Upper lobe of left lung (tissue), 6 donors: ENCODE results near the gene CBLB. TPM values are rescaled to one million over a fixed set of nuclear protein-coding genes. Genes with fewer than 3 reads are reported as not detected.

Source experiments
- ATAC-seq, 2 donors: fragments of 200-7000 bp; cut with Tn5 transposase; one replicate each; pipeline ENCODE4 v1.9.1; 2022; ENCODE audit warnings: mild to moderate bottlenecking in 2 of 2, moderate library complexity in 2 of 2; ENCODE audit not compliant: low FRiP score in 2 of 2
- DNase-seq, 2 donors: peaks; one replicate each; pipeline ENCODE4 v3.0.0-alpha.2; 2019 to 2020
- H3K27ac ChIP-seq, 4 donors: fragments of 200-600 bp; sonication (generic); one replicate each; pipeline ENCODE4 v1.5.1; 2016 to 2019
- H3K27me3 ChIP-seq, 4 donors: fragments of 200-600 bp; sonication (generic); one replicate each; pipeline ENCODE4 v1.5.1; 2017 to 2019
- H3K36me3 ChIP-seq, 4 donors: fragments of 200-600 bp; sonication (generic); one replicate each; pipeline ENCODE4 v1.5.1; 2016 to 2019
- H3K4me1 ChIP-seq, 4 donors: fragments of 200-600 bp; sonication (generic); one replicate each; pipeline ENCODE4 v1.5.1; 2018 to 2019
- H3K4me3 ChIP-seq, 4 donors: fragments of 200-600 bp; sonication (generic); one replicate each; pipeline ENCODE4 v1.5.1; 2017 to 2019; ENCODE audit warnings: mild to moderate bottlenecking in 2 of 4, moderate library complexity in 1 of 4
- H3K9me3 ChIP-seq, 4 donors: fragments of 200-600 bp; sonication (generic); one replicate each; pipeline ENCODE4 v1.5.1; 2018 to 2019
- EP300 ChIP-seq, 4 donors: sonication (generic); formaldehyde crosslinking; IDR thresholded peaks; one replicate each; pipeline ENCODE4 v1.5.1; 2017; ENCODE audit warnings: antibody characterized with exemption in 4 of 4, control low read depth in 2 of 4
- POLR2A ChIP-seq, 4 donors: fragments of 450-650 bp; IDR thresholded peaks; one replicate each; pipeline ENCODE4 v1.5.1; 2016 to 2017; ENCODE audit warnings: antibody characterized with exemption in 4 of 4, mild to moderate bottlenecking in 2 of 4
- POLR2AphosphoS5 ChIP-seq, 2 donors: sonication (generic); formaldehyde crosslinking; IDR thresholded peaks; one replicate each; pipeline ENCODE4 v1.5.1; 2017; ENCODE audit warnings: antibody characterized with exemption in 2 of 2
- WGBS, 2 donors: methylation state at CpG; one replicate each; pipeline ENCODE4 v1.1.5; 2017 to 2018; 5-methylcytosine and 5-hydroxymethylcytosine counted together
- total RNA-seq, 6 donors: library from RNA; depleted of rRNA in 4 of 6; stranded (reverse); fragments of >200 nt in 4 of 6; gene quantifications; one replicate each; pipeline versions ENCODE4 v1.1.0 to v1.2.1, GENCODE V29; 2016 to 2021
- TF ChIP-seq, protein P1 (sequence below), 6 experiments: fragments of 450-650 bp in 4 of 6; fragments of 200-600 bp in 2 of 6; sonication (generic) in 2 of 6; IDR thresholded peaks; one replicate each; pipeline ENCODE4 v1.5.1; 2016 to 2019; ENCODE audit warnings: antibody characterized with exemption in 6 of 6
- donor health status: DM: no; HTN: no; CAD: no; lungs with moderate emphysema.
- donor health status: DM: no; HTN: yes; CAD: no; lungs with severe emphysema.

CBLB gene
- total RNA-seq, 6 donors from 2014 or later, result 30.3 to 85.9 (median 32.0) TPM

DNA sequence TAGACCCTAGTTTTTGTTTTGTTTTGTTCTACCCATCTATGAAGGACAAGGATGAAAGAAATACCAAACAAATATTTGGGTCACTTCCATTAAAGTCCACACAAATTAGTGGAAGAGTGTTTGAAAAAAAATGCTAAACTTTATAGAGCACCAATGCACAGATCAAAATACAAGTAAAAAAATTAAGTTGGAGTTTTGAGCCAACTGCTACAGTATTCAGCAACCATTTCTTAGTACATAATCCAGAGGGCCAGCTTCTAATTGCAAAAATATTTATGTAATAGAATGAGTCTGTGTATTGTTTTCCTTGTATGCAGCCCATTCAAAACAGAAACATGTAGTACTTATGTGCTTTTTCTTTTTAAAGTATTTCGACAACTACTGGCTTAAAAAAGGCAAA, 121.1 kb downstream of the CBLB start:
- no peaks in the 10 kb centered on the region for H3K27me3 ChIP-seq
- peaks cover 0 to 8% (median 4%) of the 10 kb centered on the region in 4 donors for H3K4me1 ChIP-seq
- H3K27ac ChIP-seq, result no peak overlapping the region
- DNase-seq, result no peak
- no peak overlapping the region for H3K4me3 ChIP-seq
- WGBS, 2 donors, result 68 to 93% methylated on average over 1 of the region's 1 CpG
- TF ChIP-seq, protein P1, sequence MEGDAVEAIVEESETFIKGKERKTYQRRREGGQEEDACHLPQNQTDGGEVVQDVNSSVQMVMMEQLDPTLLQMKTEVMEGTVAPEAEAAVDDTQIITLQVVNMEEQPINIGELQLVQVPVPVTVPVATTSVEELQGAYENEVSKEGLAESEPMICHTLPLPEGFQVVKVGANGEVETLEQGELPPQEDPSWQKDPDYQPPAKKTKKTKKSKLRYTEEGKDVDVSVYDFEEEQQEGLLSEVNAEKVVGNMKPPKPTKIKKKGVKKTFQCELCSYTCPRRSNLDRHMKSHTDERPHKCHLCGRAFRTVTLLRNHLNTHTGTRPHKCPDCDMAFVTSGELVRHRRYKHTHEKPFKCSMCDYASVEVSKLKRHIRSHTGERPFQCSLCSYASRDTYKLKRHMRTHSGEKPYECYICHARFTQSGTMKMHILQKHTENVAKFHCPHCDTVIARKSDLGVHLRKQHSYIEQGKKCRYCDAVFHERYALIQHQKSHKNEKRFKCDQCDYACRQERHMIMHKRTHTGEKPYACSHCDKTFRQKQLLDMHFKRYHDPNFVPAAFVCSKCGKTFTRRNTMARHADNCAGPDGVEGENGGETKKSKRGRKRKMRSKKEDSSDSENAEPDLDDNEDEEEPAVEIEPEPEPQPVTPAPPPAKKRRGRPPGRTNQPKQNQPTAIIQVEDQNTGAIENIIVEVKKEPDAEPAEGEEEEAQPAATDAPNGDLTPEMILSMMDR (IDR thresholded peaks at IDR 0.05), result no peak
- TF ChIP-seq POLR2A (IDR thresholded peaks at IDR 0.05) (no peak), EP300 (IDR thresholded peaks at IDR 0.05) (no peak), POLR2AphosphoS5 (IDR thresholded peaks at IDR 0.05) (no peak)
- peak in 1 of 2 donors; percentile 16 for ATAC-seq
- H3K9me3 ChIP-seq, result no peaks in the 10 kb centered on the region
- peaks cover 0 to 19% (median 2%) of the 10 kb centered on the region in 4 donors for H3K36me3 ChIP-seq

DNA sequence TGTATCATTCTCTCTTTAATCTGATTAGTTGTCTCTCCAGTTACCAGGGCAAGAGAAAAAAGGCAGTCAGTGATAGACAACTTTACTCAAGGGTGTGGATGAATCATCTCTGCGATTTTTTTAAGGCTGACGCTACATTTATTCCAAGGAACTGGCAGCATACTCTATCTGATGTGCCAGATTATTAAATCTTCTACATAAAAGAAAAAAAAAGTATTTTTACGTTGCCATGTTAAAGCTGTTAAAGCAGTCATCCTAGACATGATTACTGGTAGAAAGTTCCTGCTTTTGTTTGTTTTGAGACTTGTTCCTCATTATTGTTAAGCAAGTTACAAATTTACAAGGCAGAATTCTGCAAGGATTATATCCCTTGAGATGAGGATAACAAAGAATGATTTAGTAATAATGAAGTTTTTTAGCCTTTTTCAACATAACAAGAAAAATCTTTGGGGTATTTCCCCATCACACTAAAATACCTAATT, 121.7 kb downstream of the CBLB start:
- DNase-seq (no peak), ATAC-seq (peak in 1 of 2 donors; percentile 93)
- Histone ChIP-seq H3K27ac (peak overlapping the region in 1 of 4 donors; percentile 59), H3K27me3 (no peaks in the 10 kb centered on the region), H3K4me3 (no peak overlapping the region), H3K4me1 (peaks cover 0 to 7% (median 4%) of the 10 kb centered on the region in 4 donors), H3K36me3 (peaks cover 0 to 19% (median 2%) of the 10 kb centered on the region in 4 donors), H3K9me3 (no peaks in the 10 kb centered on the region)
- TF ChIP-seq POLR2AphosphoS5 (IDR thresholded peaks at IDR 0.05) (no peak), EP300 (IDR thresholded peaks at IDR 0.05) (no peak), POLR2A (IDR thresholded peaks at IDR 0.05) (no peak)
- TF ChIP-seq, protein P1 (IDR thresholded peaks at IDR 0.05), result no peak
- 56 to 65% methylated on average over 3 of the region's 3 CpGs for WGBS, 2 donors

- H3K27ac ChIP-seq, result peak overlapping the region in 2 of 4 donors; percentile 56 to 59
- peaks cover 0 to 19% (median 2%) of the 10 kb centered on the region in 4 donors for H3K36me3 ChIP-seq
- H3K4me1 ChIP-seq, result peaks cover 0 to 7% (median 4%) of the 10 kb centered on the region in 4 donors
- WGBS, 2 donors, result 62 to 64% methylated on average over 3 of the region's 3 CpGs
- TF ChIP-seq POLR2AphosphoS5 (IDR thresholded peaks at IDR 0.05), result no peak
- TF ChIP-seq EP300 (IDR thresholded peaks at IDR 0.05), result no peak
- TF ChIP-seq, protein P1 (IDR thresholded peaks at IDR 0.05), result no peak
- TF ChIP-seq POLR2A (IDR thresholded peaks at IDR 0.05), result no peak
- no peaks in the 10 kb centered on the region for H3K27me3 ChIP-seq
- no peaks in the 10 kb centered on the region for H3K9me3 ChIP-seq
- ATAC-seq (no peak), DNase-seq (no peak)
- H3K4me3 ChIP-seq, result no peak overlapping the region
These were observed 122.4 kb downstream of the CBLB start for GRCh38 chr3:105746231-105746996.

DNA sequence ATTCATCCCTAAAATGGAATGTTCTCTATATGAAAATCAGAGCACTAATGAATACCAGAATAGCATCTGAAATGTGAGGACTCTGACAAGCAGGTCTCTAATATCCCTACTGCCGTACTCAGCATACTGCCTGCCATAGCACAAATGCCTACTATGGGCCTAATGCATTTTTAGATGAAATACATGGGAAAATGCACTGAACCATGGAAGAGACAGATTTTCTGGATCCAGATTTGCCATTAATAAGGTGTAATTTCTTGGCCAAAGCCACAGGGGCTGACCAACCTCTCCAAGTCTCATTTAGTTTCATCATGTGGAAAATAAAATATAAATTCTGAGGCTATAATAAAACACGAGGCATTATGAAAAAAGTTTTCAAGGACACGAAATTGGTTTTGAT, 123.8 kb downstream of the CBLB start:
- no peak overlapping the region for H3K27ac ChIP-seq
- ATAC-seq (no peak), DNase-seq (no peak)
- no peak overlapping the region for H3K4me3 ChIP-seq
- WGBS, 2 donors, result 86 to 94% methylated on average over 3 of the region's 3 CpGs
- peaks cover 0 to 19% (median 2%) of the 10 kb centered on the region in 4 donors for H3K36me3 ChIP-seq
- H3K9me3 ChIP-seq, result no peaks in the 10 kb centered on the region
- peaks cover 0 to 7% (median 4%) of the 10 kb centered on the region in 4 donors for H3K4me1 ChIP-seq
- no peaks in the 10 kb centered on the region for H3K27me3 ChIP-seq
- TF ChIP-seq, protein P1 (IDR thresholded peaks at IDR 0.05), result no peak
- no peak for TF ChIP-seq EP300 (IDR thresholded peaks at IDR 0.05)
- TF ChIP-seq POLR2AphosphoS5 (IDR thresholded peaks at IDR 0.05), result no peak
